Stimulated activated CD8-positive, alpha-beta memory T cell treated with anti-CD3 and anti-CD28 coated beads, Interleukin-4, amount 100 ng/mL, for 48 hours (primary cell): Measurements from ENCODE around the gene ANKRD12.

Experiments
- DNase-seq: peaks from one replicate; pipeline ENCODE4 v3.0.0-alpha.2; 2020

ANKRD12 gene

GRCh38 chr18:9106800-9107584, 29.6 kb upstream of the ANKRD12 start:
- no peak for DNase-seq

- DNase-seq = no peak
Observed at GRCh38 chr18:9108911-9109310, 27.7 kb upstream of the ANKRD12 start.

- DNase-seq = no peak
Observed at GRCh38 chr18:9109523-9109922, 27.1 kb upstream of the ANKRD12 start.

GRCh38 chr18:9113468-9114149, 23.0 kb upstream of the ANKRD12 start:
- no peak for DNase-seq

- DNase-seq = no peak
Observed at GRCh38 chr18:9115984-9116383, 20.6 kb upstream of the ANKRD12 start.

GRCh38 chr18:9117980-9118841, 18.4 kb upstream of the ANKRD12 start:
- no peak for DNase-seq

GRCh38 chr18:9120796-9121195, 15.8 kb upstream of the ANKRD12 start:
- DNase-seq = no peak

GRCh38 chr18:9123520-9123919, 13.1 kb upstream of the ANKRD12 start:
- no peak for DNase-seq

GRCh38 chr18:9124824-9125223, 11.8 kb upstream of the ANKRD12 start:
- DNase-seq = no peak

GRCh38 chr18:9126337-9126736, 10.2 kb upstream of the ANKRD12 start:
- DNase-seq = no peak

GRCh38 chr18:9130195-9130594, 6.4 kb upstream of the ANKRD12 start:
- DNase-seq = no peak

- no peak for DNase-seq
Observed at GRCh38 chr18:9130806-9131205, 5.8 kb upstream of the ANKRD12 start.

- no peak for DNase-seq
Observed at GRCh38 chr18:9132628-9133027, 4.0 kb upstream of the ANKRD12 start.

- DNase-seq = no peak
Observed at GRCh38 chr18:9133225-9133624, 3.4 kb upstream of the ANKRD12 start.

- no peak for DNase-seq
Observed at GRCh38 chr18:9135081-9135911, 1.3 kb upstream of the ANKRD12 start.

GRCh38 chr18:9135912-9136314, 668 bp upstream of the ANKRD12 start:
- DNase-seq = no peak

GRCh38 chr18:9137168-9138066, 836 bp downstream of the ANKRD12 start:
- DNase-seq = peak; percentile 70

GRCh38 chr18:9139400-9140039, 2.9 kb downstream of the ANKRD12 start:
- DNase-seq = no peak

GRCh38 chr18:9140381-9140780, 3.8 kb downstream of the ANKRD12 start:
- DNase-seq = no peak

GRCh38 chr18:9140984-9141383, 4.4 kb downstream of the ANKRD12 start:
- DNase-seq = no peak

- no peak for DNase-seq
Observed at GRCh38 chr18:9146224-9146623, 9.6 kb downstream of the ANKRD12 start.
